HL-60/S4 treated with retinoic acid at 250 ng/mL for 4 days and 3 days (cell line): ENCODE measurements around the gene C17orf100.
"Not testable (repeated sequence)": the region's sequence is repeated elsewhere in the genome, so short reads cannot be mapped to it uniquely, and the experiment has no call there.

Source experiments
- in situ Hi-C: fragments of 300-500 bp; cut with MboI; formaldehyde crosslinking; loops from 2 replicates; pipeline ENCODE4 v1.7.0; 2022; ENCODE audit warnings: low sequenced_read_pairs

The C17orf100 gene

GRCh38 chr17:6640536-6641246 is 10.9 kb upstream of the C17orf100 start, which contains the start of the genes KIAA0753 and TXNDC17:
Gene KIAA0753 (minus strand): TSS chr17:6640711. CDS start chr17:6635103, 5,608 bp downstream.
Gene TXNDC17 (plus strand): TSS chr17:6641060. CDS start chr17:6641083, 23 bp downstream.
- in situ Hi-C loops, result no loop called here

GRCh38 chr17:6641247-6641863 is 10.2 kb upstream of the C17orf100 start:
- in situ Hi-C loops, result no loop called here

GRCh38 chr17:6642592-6642991 is 9.0 kb upstream of the C17orf100 start:
- in situ Hi-C loops, result no loop called here

- in situ Hi-C loops, result no loop called here
Measured at GRCh38 chr17:6643451-6644125, 8.0 kb upstream of the C17orf100 start.

GRCh38 chr17:6648181-6648580 is 3.4 kb upstream of the C17orf100 start:
- in situ Hi-C loops, result no loop called here

- in situ Hi-C loops, result no loop called here
Measured at GRCh38 chr17:6651919-6652452, 424 bp downstream of the C17orf100 start.

- in situ Hi-C loops, result no loop called here
Measured at GRCh38 chr17:6654841-6655731, 3.5 kb downstream of the C17orf100 start.

- in situ Hi-C loops, result not testable (repeated sequence)
Measured at GRCh38 chr17:6655732-6656361, 4.3 kb downstream of the C17orf100 start.

GRCh38 chr17:6656797-6657632 is 5.5 kb downstream of the C17orf100 start:
- in situ Hi-C loops, result not testable (repeated sequence)

- in situ Hi-C loops, result no loop called here
Measured at GRCh38 chr17:6657633-6658287, 6.2 kb downstream of the C17orf100 start.

- in situ Hi-C loops, result not testable (repeated sequence)
Measured at GRCh38 chr17:6658411-6658810, 6.8 kb downstream of the C17orf100 start.

- in situ Hi-C loops, result loop anchor here (10.0 kb wide), 1 partner anchor 355 kb away; the partner anchor contains the start of gene RNASEK
Measured at GRCh38 chr17:6660101-6660500, 8.5 kb downstream of the C17orf100 start.

- in situ Hi-C loops, result loop anchor here (10.0 kb wide), 1 partner anchor 354 kb away; the partner anchor contains the start of gene RNASEK
Measured at GRCh38 chr17:6660805-6661463, 9.4 kb downstream of the C17orf100 start.

- in situ Hi-C loops, result loop anchor here (10.0 kb wide), 1 partner anchor 353 kb away; the partner anchor contains the start of gene RNASEK
Measured at GRCh38 chr17:6661464-6661848, 9.9 kb downstream of the C17orf100 start.

- in situ Hi-C loops, result loop anchor here (10.0 kb wide), 1 partner anchor 352 kb away; the partner anchor contains the start of gene RNASEK
Measured at GRCh38 chr17:6663200-6663599, 11.6 kb downstream of the C17orf100 start.

- in situ Hi-C loops, result loop anchor here (10.0 kb wide), 1 partner anchor 349 kb away; the partner anchor contains the start of gene RNASEK
Measured at GRCh38 chr17:6666077-6666521, 14.5 kb downstream of the C17orf100 start.

- in situ Hi-C loops, result loop anchor here (10.0 kb wide), 1 partner anchor 348 kb away; the partner anchor contains the start of gene RNASEK
Measured at GRCh38 chr17:6666557-6666956, 15.0 kb downstream of the C17orf100 start.
